Liver (tissue), 3 donors: ENCODE measurements around the gene ZNF460.
A peak's percentile ranks its signal among the peaks of the same experiment; 100 is the strongest.

Source experiments
- GABPA ChIP-seq, 2 donors: IDR thresholded peaks in 1 of 2; conservative IDR thresholded peaks in 1 of 2; 2 replicates each; pipeline ENCODE4 v1.6.1; 2016; ENCODE audit warnings: antibody characterized with exemption in 2 of 2, mild to moderate bottlenecking in 1 of 2, moderate library complexity in 1 of 2
- HNF4G ChIP-seq: IDR thresholded peaks from 2 replicates; pipeline ENCODE4 v1.6.1; 2016; ENCODE audit warnings: antibody characterized with exemption
- RAD21 ChIP-seq, 2 donors: IDR thresholded peaks; 2 replicates each; pipeline ENCODE4 v1.6.1; 2016; ENCODE audit warnings: antibody characterized with exemption in 2 of 2, mild to moderate bottlenecking in 2 of 2
- YY1 ChIP-seq: IDR thresholded peaks from 2 replicates; pipeline ENCODE4 v1.6.1; 2016; ENCODE audit warnings: antibody characterized with exemption, mild to moderate bottlenecking
- TF ChIP-seq, protein P1 (sequence below): fragments of 150-350 bp; IDR thresholded peaks from 2 replicates; pipeline ENCODE4 v1.5.1; 2017; ENCODE audit warnings: improper control_type of control experiment, low read depth, low read length; ENCODE audit not compliant: missing input control
- TF ChIP-seq, protein P2 (sequence below): IDR thresholded peaks from 2 replicates; pipeline ENCODE4 v1.6.1; 2016; ENCODE audit warnings: antibody characterized with exemption
- TF ChIP-seq, protein P3 (sequence below): IDR thresholded peaks from 2 replicates; pipeline ENCODE4 v1.6.1; 2016; ENCODE audit warnings: antibody characterized with exemption
- TF ChIP-seq, protein P4 (sequence below): IDR thresholded peaks from 2 replicates; pipeline ENCODE4 v1.6.1; 2016; ENCODE audit warnings: antibody characterized with exemption, mild to moderate bottlenecking
- TF ChIP-seq, protein P5 (sequence below): IDR thresholded peaks from 2 replicates; pipeline ENCODE4 v1.6.1; 2016; ENCODE audit warnings: antibody characterized with exemption
- donor health status: healthy.
- donor health status: healthy.

DNA sequence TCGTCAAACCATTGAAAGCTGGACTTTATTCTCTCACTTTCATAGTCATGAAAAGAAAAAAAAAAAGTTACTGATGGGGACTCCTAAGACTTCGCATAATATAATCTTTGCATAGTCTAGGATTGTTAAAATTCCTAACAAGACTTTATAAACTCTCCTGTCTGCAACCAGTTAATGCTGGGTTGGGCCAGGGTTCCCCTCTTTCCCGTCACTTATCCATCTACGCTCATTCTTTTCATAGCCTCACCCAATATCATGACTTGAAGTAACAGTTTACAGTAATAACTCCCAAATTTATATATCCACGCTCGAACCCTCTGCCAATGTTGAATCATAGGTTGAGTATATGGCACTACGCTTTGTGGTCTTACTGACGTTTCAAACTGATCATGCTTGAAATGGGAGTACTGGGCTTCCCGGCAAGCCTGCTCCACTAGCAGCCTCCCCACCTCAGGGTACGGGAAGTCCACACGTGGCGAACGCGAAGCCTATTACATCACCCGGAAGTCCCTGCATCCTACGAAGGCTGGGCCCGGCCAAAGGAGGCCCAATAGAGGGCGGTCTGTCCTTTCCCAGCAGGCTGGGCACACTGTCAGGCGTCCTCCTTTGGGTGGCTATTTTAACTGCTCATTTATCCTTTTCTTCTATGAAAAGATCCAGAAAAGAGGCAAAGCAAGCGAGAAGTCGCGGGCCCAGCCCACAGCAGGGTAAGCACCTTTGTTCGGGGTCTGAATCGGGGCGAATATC is 694 bp upstream of the ZNF460 start:
- TF ChIP-seq, protein P1, sequence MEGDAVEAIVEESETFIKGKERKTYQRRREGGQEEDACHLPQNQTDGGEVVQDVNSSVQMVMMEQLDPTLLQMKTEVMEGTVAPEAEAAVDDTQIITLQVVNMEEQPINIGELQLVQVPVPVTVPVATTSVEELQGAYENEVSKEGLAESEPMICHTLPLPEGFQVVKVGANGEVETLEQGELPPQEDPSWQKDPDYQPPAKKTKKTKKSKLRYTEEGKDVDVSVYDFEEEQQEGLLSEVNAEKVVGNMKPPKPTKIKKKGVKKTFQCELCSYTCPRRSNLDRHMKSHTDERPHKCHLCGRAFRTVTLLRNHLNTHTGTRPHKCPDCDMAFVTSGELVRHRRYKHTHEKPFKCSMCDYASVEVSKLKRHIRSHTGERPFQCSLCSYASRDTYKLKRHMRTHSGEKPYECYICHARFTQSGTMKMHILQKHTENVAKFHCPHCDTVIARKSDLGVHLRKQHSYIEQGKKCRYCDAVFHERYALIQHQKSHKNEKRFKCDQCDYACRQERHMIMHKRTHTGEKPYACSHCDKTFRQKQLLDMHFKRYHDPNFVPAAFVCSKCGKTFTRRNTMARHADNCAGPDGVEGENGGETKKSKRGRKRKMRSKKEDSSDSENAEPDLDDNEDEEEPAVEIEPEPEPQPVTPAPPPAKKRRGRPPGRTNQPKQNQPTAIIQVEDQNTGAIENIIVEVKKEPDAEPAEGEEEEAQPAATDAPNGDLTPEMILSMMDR: no peak
- TF ChIP-seq GABPA (IDR thresholded peaks at IDR 0.05 in 1 of 2, conservative IDR thresholded peaks at IDR 0.05 in 1 of 2): peak in 1 of 2 donors; percentile 79
- peak; percentile 63 for TF ChIP-seq YY1
- TF ChIP-seq, protein P2, sequence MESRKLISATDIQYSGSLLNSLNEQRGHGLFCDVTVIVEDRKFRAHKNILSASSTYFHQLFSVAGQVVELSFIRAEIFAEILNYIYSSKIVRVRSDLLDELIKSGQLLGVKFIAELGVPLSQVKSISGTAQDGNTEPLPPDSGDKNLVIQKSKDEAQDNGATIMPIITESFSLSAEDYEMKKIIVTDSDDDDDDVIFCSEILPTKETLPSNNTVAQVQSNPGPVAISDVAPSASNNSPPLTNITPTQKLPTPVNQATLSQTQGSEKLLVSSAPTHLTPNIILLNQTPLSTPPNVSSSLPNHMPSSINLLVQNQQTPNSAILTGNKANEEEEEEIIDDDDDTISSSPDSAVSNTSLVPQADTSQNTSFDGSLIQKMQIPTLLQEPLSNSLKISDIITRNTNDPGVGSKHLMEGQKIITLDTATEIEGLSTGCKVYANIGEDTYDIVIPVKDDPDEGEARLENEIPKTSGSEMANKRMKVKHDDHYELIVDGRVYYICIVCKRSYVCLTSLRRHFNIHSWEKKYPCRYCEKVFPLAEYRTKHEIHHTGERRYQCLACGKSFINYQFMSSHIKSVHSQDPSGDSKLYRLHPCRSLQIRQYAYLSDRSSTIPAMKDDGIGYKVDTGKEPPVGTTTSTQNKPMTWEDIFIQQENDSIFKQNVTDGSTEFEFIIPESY: peak; percentile 65
- TF ChIP-seq, protein P3, sequence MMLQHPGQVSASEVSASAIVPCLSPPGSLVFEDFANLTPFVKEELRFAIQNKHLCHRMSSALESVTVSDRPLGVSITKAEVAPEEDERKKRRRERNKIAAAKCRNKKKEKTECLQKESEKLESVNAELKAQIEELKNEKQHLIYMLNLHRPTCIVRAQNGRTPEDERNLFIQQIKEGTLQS: peak; percentile 92
- TF ChIP-seq RAD21 (IDR thresholded peaks at IDR 0.05): peak; percentile 42 to 59
- TF ChIP-seq, protein P4, sequence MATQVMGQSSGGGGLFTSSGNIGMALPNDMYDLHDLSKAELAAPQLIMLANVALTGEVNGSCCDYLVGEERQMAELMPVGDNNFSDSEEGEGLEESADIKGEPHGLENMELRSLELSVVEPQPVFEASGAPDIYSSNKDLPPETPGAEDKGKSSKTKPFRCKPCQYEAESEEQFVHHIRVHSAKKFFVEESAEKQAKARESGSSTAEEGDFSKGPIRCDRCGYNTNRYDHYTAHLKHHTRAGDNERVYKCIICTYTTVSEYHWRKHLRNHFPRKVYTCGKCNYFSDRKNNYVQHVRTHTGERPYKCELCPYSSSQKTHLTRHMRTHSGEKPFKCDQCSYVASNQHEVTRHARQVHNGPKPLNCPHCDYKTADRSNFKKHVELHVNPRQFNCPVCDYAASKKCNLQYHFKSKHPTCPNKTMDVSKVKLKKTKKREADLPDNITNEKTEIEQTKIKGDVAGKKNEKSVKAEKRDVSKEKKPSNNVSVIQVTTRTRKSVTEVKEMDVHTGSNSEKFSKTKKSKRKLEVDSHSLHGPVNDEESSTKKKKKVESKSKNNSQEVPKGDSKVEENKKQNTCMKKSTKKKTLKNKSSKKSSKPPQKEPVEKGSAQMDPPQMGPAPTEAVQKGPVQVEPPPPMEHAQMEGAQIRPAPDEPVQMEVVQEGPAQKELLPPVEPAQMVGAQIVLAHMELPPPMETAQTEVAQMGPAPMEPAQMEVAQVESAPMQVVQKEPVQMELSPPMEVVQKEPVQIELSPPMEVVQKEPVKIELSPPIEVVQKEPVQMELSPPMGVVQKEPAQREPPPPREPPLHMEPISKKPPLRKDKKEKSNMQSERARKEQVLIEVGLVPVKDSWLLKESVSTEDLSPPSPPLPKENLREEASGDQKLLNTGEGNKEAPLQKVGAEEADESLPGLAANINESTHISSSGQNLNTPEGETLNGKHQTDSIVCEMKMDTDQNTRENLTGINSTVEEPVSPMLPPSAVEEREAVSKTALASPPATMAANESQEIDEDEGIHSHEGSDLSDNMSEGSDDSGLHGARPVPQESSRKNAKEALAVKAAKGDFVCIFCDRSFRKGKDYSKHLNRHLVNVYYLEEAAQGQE: peak; percentile 91
- TF ChIP-seq, protein P5, sequence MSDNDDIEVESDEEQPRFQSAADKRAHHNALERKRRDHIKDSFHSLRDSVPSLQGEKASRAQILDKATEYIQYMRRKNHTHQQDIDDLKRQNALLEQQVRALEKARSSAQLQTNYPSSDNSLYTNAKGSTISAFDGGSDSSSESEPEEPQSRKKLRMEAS: peak; percentile 95
- TF ChIP-seq HNF4G: no peak
